HCT116 (cell line): Measurements from ENCODE around the gene ERMARD.

Source experiments
- EZH2phosphoT487 ChIP-seq: fragments of 200-600 bp; IDR thresholded peaks from 2 replicates; pipeline ENCODE4 v1.6.1; 2018; ENCODE audit warnings: antibody characterized with exemption, borderline replicate concordance
- POLR2AphosphoS5 ChIP-seq: IDR thresholded peaks from 2 replicates; pipeline ENCODE4 v1.6.1; 2011; ENCODE audit warnings: mild to moderate bottlenecking, low read depth, low read length, moderate library complexity
- RAD21 ChIP-seq: IDR thresholded peaks from 2 replicates; pipeline ENCODE4 v1.6.1; 2012; ENCODE audit warnings: low read depth, mild to moderate bottlenecking
- TCF7L2 ChIP-seq: IDR thresholded peaks from 2 replicates; pipeline ENCODE4 v1.7.0; 2011; ENCODE audit warnings: borderline replicate concordance, inconsistent platforms; ENCODE audit not compliant: insufficient read depth, insufficient read length; ENCODE audit errors: extremely low read depth
- ZFX ChIP-seq: fragments of 450-650 bp; IDR thresholded peaks from 2 replicates; pipeline ENCODE4 v1.6.1; 2017

- TF ChIP-seq TCF7L2 (no peak), ZFX (no peak), EZH2phosphoT487 (no peak), POLR2AphosphoS5 (no peak), RAD21 (no peak)
These were observed 48.8 kb downstream of the ERMARD start for GRCh38 chr6:169800116-169800667.
